Activated CD4-positive, alpha-beta T cell treated with anti-CD3 and anti-CD28 coated beads for 4 hours (primary cell): Measurements from ENCODE around the gene SCN2B.

Source experiments
- DNase-seq, 2 donors: peaks; one replicate each; pipeline ENCODE4 v3.0.0-alpha.2; 2020

SCN2B gene

GRCh38 chr11:118151431-118151830 lies 25.0 kb downstream of the SCN2B start:
- DNase-seq = no peak

DNA sequence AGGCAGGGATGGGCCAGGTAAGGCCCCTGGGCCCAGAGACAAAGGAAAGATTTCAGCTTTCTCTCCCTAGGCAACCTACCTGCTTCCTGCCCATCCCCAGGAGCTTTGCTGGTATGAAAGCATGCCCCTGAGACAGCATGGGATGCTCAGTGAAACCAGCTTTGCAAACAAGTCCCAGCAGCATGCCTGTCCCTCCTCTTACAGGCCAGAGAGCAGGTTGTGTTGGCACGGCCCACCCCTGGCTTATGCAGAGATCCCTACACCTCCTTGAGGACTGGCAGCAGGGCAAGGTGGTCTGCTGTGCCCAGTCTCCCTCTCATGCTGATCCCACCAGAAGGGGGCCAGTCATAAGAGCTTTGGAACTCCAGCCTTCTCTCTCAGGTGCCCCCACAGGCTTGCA lies 26.9 kb downstream of the SCN2B start:
- no peak for DNase-seq

- no peak for DNase-seq
Observed at GRCh38 chr11:118148856-118149255, 27.6 kb downstream of the SCN2B start.

DNA sequence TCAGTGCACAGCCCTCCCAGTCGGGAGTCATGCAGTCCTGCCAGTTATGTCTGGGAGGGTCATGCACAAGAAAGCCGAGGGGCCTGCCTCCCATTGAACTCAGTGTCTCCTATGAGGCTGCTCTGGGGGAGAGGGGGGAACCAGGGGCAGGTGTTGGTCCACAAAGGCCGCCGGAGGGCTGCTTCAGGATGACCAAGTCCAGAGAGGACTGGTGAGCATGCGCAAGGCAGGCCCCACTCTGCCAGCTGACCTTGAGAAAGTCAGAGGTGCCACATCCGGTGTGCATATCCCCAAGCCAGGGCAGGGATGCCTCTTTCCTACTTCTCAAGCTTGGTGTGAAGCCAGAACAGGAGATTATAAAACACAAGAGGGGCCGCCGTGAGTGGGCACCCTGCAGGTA lies 28.2 kb downstream of the SCN2B start:
- no peak for DNase-seq

DNA sequence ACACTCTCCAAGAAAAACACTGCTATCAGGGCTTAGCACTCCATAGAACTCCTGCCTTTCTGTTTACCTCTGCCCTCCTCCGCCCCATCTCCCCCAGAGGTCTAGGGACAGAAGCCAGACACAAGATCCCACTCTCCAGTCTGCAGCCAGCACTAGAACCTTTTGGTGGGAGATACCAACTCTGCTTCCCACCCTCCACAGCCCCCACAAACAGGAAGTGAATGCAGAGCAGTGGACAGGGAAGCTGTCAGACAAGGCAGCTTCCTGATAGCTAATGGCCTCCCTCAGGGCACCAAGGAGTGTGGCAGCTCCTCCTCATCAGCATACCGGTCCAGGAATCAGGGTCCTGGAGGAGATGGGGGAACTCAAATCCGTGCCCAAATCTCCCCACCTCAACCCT lies 28.9 kb downstream of the SCN2B start:
- DNase-seq = no peak

- DNase-seq = no peak
Observed at GRCh38 chr11:118146554-118146953, 29.9 kb downstream of the SCN2B start.

GRCh38 chr11:118145285-118146227 lies 30.9 kb downstream of the SCN2B start:
- DNase-seq = peak; percentile 85 to 89

DNA sequence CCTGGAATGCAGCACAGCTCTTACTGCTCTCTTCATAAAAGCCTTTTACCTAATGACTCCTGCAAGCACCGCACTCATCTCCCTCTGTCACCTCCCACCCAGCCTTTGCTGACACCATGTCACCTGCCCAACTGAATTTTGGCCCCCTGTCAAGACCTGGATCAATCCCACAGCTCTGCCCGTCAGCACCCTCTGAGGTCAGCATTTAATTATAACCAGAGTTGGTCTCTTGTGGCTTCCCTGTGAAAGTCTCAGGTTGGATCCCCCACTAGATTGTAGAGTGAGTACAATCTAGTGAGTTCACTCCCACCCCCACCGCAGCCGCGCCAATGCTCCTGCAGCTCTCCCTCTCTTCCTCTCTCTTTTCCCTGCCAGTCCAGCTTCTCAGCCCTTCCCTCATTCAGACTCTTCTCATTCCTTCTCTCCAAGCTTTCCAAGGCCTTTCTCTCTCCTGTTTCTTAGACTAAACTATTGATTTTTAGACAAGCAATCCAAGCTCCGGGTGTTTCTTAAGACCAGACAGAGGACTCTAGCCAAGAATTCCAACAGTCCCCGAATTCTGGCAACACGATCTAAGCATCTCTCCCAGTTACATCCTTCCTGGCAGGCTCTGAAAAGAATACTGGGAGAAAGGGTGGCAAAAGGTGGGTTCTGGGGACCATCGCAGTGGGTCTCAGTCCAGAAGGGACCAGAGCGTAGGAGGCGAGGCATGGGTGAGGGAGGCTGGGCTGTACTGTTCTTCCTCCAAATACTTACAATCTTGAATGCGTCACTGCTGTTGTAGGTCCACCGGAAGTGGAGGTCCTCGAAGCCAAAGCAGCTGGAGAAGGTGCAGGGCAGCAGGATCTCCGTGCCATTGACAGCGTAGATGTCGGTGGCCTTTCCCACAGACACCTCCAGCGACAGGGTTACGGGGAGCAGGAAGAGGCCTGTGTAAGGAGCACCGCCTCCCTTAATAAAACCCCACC lies 31.9 kb downstream of the SCN2B start:
- DNase-seq = no peak

DNA sequence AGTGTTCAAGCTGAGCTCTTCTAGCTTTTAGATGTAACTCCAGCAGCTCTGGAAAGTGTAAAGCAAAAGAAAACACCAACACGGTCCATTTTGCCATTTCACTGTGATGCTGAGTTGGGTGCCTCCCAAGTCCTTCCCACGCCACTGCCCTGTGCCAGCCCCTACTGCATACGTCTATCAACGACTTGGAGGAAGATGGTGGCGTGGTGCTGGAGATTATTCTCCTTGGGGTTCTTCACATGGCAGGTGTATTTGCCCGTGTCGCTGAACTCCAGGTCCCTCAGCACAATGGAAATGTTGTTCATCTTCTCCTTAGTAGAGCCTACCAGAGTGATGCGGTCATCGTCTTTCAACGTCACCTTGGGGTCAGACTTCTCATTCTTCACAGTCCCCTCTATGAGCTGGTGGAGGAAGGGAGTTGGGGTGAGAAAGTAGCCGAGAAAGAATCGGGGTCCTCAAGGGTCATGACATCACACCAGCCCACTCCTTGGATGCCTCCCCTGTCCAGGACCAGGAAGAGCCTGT lies 32.7 kb downstream of the SCN2B start:
- no peak for DNase-seq

DNA sequence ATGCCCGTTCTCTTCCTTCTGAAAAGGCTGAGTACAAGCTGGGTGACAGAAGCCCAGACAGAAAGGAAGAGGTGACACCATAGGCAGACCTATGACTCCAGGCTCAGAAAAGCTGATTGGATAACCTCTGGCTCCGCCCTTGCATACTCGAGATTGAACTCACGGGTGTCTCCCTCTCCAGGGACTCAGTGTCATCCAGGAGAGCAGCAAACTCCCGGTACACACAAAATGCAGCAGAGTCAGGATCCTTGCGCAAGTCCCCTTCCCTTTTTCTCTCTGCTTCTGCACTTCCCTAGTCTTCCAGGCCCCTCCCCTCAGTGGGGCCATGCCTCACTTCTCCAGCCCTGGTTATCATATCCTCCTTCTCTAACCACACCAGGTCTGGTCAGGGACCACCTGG lies 33.6 kb downstream of the SCN2B start:
- DNase-seq = no peak

- DNase-seq = no peak
Observed at GRCh38 chr11:118142081-118142480, 34.4 kb downstream of the SCN2B start.

GRCh38 chr11:118139578-118139977 lies 36.9 kb downstream of the SCN2B start:
- no peak for DNase-seq

GRCh38 chr11:118138839-118139420 lies 37.5 kb downstream of the SCN2B start:
- no peak for DNase-seq

GRCh38 chr11:118136801-118137200 lies 39.6 kb downstream of the SCN2B start:
- DNase-seq = no peak

DNA sequence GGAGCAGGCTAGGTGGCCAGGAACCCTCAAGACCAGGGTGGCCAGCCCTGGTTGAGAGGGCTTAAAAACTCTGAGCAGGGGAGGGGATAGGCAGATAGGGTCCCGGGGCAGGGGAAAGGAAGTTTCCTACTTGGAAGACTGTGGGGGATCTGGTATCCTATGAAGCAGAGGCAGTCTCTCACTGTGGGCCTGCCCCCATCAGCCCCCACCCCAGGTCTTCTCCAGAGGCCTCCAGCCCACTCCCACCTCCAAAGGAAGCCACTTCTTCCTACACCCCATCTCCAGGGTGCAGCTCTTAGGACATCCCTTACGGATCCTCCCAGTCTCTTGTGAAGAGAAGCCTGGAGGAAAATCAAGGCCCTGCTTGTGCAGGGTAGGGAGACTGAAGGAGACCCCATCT lies 40.1 kb downstream of the SCN2B start:
- DNase-seq = no peak

GRCh38 chr11:118135796-118136165 lies 40.7 kb downstream of the SCN2B start:
- DNase-seq = no peak

GRCh38 chr11:118135051-118135795 lies 41.2 kb downstream of the SCN2B start:
- no peak for DNase-seq

DNA sequence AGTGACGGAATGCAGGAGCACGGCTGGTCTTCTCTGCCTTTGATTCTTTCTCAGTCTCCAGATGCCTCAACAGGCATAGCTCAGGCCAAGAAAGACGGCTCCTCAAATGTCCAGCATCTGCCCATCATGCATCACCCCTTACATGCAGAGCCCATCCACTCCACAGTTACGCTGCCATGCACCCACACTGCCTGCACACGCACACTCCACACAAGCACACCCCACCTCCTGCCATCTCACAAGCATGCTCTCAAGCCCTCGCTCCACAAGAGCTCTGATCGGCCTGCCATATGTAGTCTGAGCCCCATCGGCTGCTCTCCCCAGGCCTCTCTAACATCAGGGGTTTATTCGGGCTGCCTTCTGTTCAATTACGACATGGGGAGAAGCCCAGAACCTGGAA lies 42.6 kb downstream of the SCN2B start:
- DNase-seq = no peak

DNA sequence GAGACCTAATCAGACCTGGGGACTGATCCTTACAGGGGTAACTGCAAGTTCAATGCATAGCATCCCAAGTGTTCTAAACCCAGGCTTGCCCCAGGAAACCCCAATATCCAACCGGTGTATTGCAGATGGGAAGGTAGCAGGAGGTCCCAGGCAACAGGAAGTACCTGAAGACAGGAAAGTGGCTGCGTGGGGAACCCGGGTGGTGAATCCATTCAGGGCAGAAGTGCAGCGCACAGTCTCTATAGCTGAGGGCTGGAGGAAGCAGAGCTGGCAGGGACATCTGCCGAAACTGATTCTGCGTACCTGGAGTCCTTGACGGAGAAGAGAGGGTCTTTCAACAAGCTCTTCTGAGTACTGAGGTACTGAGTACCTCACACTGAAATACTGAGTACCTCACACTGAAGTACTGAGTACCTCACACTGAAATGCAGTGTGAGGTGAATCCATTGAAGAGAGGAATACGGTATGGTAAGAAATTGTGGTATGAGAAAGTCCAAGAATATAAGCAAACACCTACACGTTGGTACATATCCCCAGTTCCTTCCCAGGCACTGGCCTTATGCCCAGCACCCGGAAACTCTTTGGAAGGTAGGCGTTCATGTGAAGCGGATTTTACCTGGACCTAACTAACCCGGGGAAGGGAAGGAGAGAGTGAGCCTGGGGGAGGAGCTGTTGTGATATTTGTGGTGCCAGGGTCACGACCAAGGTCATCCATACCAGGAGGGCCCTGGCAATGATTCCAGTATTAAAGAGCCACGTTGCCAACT lies 43.9 kb downstream of the SCN2B start:
- DNase-seq = no peak

DNA sequence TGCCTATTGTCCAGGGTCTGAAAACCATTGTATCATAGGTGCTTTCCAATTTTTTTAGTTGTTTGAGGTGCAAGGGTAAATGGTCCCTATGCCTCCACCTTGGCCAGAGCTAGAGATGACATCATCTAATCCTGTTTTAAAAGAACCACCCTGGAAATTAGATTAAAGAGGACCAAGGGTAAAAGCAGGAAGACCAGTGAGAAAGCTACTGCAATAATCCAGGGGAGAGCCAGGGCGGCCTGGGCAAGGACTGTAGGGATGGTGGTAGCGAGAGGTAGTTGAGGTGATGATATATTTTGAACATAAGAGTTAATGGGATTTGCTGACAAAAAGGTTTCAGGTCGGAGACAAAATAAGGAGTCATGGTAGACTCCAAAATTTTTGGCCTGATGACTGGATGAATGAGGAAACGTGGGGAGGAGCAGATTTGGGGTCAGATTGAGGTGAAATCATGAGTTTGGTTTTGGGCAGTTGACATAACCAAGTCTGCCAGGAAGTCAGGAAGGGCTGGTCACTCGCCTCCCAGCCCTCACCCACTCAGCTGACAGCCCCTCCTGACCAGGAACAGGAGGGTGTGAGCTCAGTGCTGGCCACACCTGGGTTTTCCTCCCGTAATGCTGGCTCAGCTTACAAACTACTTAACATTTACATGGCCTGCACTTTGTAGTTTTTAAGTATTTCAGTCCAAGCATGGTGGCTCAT lies 46.8 kb downstream of the SCN2B start:
- DNase-seq = no peak
